Breast epithelium (tissue), 3 donors: ENCODE data around the gene SLC10A1.

Source experiments
- CTCF ChIP-seq, 3 donors: fragments of 450-650 bp; IDR thresholded peaks; one replicate each; pipeline ENCODE4 v1.5.1; 2016 to 2017; ENCODE audit warnings: antibody characterized with exemption in 3 of 3, mild to moderate bottlenecking in 3 of 3, moderate library complexity in 3 of 3
- POLR2AphosphoS5 ChIP-seq, 3 donors: sonication (generic); formaldehyde crosslinking; IDR thresholded peaks; one replicate each; pipeline ENCODE4 v1.6.1; 2017; ENCODE audit warnings: antibody characterized with exemption in 3 of 3

GRCh38 chr14:69803753-69804152, 6.7 kb upstream of the SLC10A1 start:
- TF ChIP-seq CTCF (IDR thresholded peaks at IDR 0.05) (no peak), POLR2AphosphoS5 (IDR thresholded peaks at IDR 0.05) (no peak)
